IPS-18a (cell line): ENCODE results near the gene LIPI.

ENCODE experiments used
- H3K27ac ChIP-seq: one replicate; pipeline ENCODE4 v1.5.1; 2013; ENCODE audit warnings: low read length
- H3K27me3 ChIP-seq: one replicate; pipeline ENCODE4 v1.6.1; 2013; ENCODE audit warnings: mild to moderate bottlenecking, low read length; ENCODE audit not compliant: control insufficient read depth, insufficient read depth
- H3K36me3 ChIP-seq: one replicate; pipeline ENCODE4 v1.6.1; 2013; ENCODE audit warnings: low read depth, low read length; ENCODE audit not compliant: control insufficient read depth
- H3K4me1 ChIP-seq: one replicate; pipeline ENCODE4 v1.6.1; 2013; ENCODE audit warnings: low read depth, low read length; ENCODE audit not compliant: control insufficient read depth
- H3K4me3 ChIP-seq: one replicate; pipeline ENCODE4 v1.5.1; 2013; ENCODE audit warnings: low read length
- H3K9ac ChIP-seq: one replicate; pipeline ENCODE4 v1.6.1; 2013; ENCODE audit warnings: mild to moderate bottlenecking, low read length, moderate library complexity
- H3K9me3 ChIP-seq: one replicate; pipeline ENCODE4 v1.6.1; 2013; ENCODE audit warnings: low read depth, low read length; ENCODE audit not compliant: control insufficient read depth

The LIPI gene

DNA sequence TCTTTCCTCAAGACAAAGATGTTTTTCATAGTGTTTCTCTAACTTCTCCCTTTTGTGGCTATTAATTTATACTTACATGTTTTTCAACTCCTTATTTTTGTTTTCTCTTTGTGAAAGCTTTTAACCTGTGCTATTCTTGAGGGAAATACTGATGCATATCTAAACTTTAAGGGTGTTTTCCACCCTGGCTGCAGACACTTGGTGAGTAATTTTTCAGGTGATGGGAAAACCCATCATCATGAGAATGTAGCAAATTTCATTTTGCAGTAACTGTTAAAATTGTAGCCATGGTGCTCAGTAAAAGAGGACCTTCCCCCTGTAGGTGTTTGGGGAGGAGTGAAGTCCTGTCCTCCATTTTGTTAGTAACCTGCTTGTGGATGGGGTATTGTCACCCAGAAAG is 124.2 kb downstream of the LIPI start:
- no peaks in the 10 kb centered on the region for H3K9me3 ChIP-seq
- H3K27ac ChIP-seq: no peak overlapping the region
- H3K9ac ChIP-seq: no peak overlapping the region
- H3K36me3 ChIP-seq: peaks cover under 1% of the 10 kb centered on the region
- no peaks in the 10 kb centered on the region for H3K27me3 ChIP-seq
- no peak overlapping the region for H3K4me3 ChIP-seq
- no peaks in the 10 kb centered on the region for H3K4me1 ChIP-seq

DNA sequence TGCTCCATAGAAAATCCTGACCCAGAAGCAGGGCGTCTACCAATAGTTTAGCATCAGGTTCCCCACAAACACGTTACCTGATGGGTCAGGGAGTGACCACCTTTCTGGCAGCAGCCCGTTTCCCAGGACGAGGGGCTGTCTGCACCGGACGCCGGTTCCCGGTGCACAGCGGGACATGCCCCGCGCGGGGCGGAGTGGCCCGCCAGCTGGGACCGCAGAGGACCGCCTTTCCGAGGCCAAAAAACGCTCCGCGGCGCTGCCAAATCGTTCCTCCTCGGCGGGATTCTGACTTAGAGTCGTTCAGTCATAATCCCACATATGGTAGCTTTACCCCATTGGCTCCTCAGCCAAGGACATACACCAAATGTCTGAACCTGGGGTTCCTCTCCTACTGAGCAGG is 126.1 kb downstream of the LIPI start:
- H3K27ac ChIP-seq: no peak overlapping the region
- H3K4me1 ChIP-seq: no peaks in the 10 kb centered on the region
- H3K9me3 ChIP-seq: no peaks in the 10 kb centered on the region
- H3K4me3 ChIP-seq: no peak overlapping the region
- H3K9ac ChIP-seq: no peak overlapping the region
- no peaks in the 10 kb centered on the region for H3K36me3 ChIP-seq
- H3K27me3 ChIP-seq: no peaks in the 10 kb centered on the region

DNA sequence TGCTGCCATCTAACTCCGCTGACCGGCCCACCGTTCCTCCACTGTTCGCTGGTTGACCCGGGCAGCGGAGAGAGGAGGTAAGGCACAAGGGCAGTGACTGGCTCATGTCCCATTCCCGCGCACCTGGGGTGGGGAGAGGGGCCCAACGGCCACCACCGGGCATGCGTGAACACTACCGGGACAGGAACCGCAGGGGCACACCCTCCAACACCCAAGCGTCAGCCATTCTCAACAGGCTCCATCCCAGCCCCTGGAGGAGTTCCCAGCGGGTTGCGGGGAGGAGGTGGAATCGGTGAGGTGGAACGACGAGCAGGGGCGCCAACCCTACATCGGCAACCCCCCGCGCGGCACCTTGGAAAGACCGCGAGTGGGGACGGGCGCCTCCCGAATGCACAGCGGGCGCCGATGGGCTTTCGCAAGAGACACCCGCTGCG is 126.7 kb downstream of the LIPI start:
- Histone ChIP-seq H3K9me3 (no peaks in the 10 kb centered on the region), H3K27ac (no peak overlapping the region), H3K4me1 (no peaks in the 10 kb centered on the region), H3K27me3 (no peaks in the 10 kb centered on the region), H3K36me3 (no peaks in the 10 kb centered on the region), H3K9ac (no peak overlapping the region), H3K4me3 (no peak overlapping the region)

DNA sequence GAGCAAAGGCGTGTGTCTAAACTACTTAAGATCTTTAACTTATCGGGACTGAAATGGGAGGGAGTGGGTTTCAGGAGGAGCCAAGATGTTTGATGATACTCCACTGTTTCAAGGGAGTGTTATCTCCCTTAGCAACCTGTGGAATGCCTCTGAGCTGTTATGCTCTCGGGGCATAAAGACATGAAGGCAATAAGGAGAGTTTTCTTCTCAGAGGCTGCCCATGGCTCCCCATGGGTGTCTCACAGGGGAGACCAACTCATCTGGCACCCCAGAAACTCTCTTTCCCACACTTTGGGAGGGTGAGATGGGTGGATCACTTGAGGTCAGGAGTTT is 130.0 kb downstream of the LIPI start:
- Histone ChIP-seq H3K27ac (no peak overlapping the region), H3K36me3 (no peaks in the 10 kb centered on the region), H3K9me3 (no peaks in the 10 kb centered on the region)

DNA sequence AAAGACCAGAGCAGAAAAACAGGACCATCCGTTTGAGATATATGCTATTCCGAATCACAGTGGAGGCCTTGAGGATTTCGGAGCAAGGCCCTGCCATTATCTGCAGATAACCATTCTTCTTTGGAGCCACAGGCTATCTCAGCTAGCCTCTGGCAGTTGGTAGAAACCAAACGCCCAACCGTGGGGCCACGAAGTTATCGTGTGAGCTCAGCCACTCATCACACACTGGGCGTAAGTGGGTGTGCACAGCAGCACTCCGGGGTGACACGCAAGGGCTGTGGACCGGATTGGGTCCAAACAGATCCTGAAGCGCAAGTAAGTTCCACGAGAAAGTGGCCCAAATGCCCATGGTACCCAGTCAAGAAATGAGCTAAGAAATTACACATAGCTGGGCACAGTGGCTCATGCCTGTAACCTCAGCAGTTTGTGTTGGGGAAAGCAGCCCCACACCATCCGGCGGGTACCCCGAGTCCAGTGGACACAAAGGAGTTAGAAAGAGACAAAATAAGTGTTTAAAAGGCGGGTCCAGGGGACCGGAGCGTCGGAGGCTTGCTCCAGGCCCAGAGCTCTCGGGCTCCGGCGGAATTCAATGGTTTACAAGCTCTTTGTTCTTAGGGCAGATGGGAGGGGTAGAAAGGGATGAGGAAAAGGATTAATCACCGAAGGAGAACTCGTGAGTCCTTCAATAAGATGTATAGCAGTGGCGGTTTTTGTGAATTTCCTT is 130.6 kb downstream of the LIPI start:
- Histone ChIP-seq H3K4me1 (no peaks in the 10 kb centered on the region), H3K9ac (no peak overlapping the region), H3K27me3 (no peaks in the 10 kb centered on the region), H3K36me3 (no peaks in the 10 kb centered on the region), H3K27ac (no peak overlapping the region), H3K4me3 (no peak overlapping the region), H3K9me3 (no peaks in the 10 kb centered on the region)

More for the DNA sequence above, 130.0 kb downstream of the LIPI start:
- no peak overlapping the region for H3K9ac ChIP-seq
- H3K4me3 ChIP-seq: no peak overlapping the region
- H3K27me3 ChIP-seq: no peaks in the 10 kb centered on the region
- no peaks in the 10 kb centered on the region for H3K4me1 ChIP-seq

DNA sequence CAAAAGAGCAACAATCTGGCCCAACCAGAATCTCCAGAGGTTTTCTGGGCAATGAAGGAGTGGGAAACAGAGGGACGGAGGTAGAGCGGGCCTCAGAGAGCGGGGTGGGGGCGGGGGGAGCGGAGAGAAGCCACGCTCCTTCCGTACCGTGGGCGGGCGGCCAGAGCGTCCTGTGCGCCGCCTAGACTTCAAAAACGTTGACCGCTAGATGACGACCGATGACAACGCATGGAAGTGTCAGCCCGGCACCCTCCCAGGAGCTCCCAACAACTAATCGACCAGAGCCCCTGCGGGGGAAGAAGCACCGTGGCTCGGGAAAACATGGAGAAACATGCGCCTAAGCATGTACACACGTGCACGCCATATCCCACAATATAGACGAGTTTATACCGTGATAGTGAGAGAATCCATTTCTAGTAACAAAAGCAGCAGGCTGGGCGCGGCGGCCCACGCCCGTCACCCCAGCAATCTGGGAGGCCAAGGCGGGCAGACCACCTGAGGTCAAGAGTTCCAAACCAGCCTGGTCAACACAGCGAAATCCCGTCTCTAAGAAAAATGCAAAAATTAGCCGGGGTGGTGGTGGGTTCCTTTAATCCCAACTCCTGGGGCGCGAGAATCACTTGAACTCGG is 131.9 kb downstream of the LIPI start:
- H3K9ac ChIP-seq: no peak overlapping the region
- no peaks in the 10 kb centered on the region for H3K27me3 ChIP-seq
- H3K4me1 ChIP-seq: no peaks in the 10 kb centered on the region
- no peak overlapping the region for H3K27ac ChIP-seq
- H3K4me3 ChIP-seq: no peak overlapping the region
- H3K36me3 ChIP-seq: no peaks in the 10 kb centered on the region
- H3K9me3 ChIP-seq: no peaks in the 10 kb centered on the region

DNA sequence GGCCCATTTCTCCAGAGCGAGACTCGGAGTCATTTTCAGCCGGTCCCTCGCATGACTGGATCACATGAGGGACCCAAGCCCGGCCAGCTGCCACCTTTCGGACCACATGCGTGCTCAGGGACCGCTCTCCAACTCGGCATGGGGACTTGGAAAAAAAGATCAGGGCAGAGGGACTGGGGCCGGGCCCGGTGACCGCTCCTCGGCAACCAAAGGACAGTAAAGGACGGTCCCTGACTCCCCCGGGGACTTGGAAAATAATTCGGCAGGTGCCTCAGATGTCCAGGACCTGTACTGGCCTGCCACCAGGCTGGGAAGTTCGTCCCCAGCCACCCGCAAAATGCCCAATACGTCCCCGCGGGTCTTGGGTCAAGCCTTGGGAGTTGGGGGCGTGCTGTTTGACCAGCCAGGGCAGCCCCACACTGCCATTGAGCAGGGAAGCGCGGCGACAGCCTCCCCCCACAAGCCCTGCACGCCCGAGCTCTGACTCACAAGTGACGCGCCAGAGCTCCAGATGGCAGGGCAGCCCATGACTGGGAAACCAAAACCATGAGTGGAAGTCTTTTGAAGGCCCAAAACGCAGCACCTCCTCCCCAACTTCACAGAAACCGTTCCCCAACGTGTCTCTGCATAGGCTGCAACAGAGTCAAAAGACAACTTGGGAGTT is 134.5 kb downstream of the LIPI start:
- H3K9me3 ChIP-seq: no peaks in the 10 kb centered on the region
- H3K9ac ChIP-seq: no peak overlapping the region
- H3K4me3 ChIP-seq: no peak overlapping the region
- H3K4me1 ChIP-seq: no peaks in the 10 kb centered on the region
- no peaks in the 10 kb centered on the region for H3K36me3 ChIP-seq
- no peaks in the 10 kb centered on the region for H3K27me3 ChIP-seq
- no peak overlapping the region for H3K27ac ChIP-seq

DNA sequence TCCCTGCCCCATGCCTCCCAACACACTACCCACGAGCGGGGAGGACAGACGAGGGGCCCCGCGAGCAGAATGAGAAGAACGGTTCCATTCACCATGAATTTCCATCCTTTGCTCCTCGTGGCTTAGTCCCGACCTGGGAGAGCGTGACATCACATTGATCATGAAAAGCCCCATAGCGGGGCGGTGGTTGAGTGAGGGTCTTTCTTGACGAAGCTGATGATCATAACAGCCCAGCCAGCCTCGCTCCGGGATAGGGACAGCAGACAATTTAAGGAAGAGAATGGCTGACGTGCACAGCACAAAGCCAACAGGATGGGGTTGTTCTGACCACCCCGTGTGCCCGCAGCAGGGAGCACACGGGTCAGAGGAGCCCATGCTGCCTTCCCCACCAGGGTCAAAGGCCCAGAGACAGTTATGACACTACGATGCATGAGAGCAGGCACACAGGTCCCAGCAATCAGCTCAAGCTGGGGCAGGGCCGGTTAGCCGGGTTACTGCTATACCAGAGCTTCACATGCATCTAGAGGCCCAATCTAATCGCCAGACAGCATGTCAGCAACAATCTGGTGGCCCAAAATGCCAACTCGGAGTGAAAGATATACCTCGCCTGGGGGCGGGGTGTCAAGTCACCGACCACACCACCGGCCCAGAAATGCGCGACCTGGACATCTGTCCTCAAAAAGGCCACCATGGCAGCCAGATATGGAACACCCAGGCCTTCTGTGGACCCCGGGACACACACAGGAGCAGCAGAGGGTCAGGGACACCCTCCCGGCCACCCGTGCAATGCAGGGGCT is 135.2 kb downstream of the LIPI start:
- Histone ChIP-seq H3K4me3 (no peak overlapping the region), H3K9me3 (no peaks in the 10 kb centered on the region), H3K36me3 (no peaks in the 10 kb centered on the region), H3K4me1 (no peaks in the 10 kb centered on the region), H3K27me3 (no peaks in the 10 kb centered on the region), H3K27ac (no peak overlapping the region), H3K9ac (no peak overlapping the region)

DNA sequence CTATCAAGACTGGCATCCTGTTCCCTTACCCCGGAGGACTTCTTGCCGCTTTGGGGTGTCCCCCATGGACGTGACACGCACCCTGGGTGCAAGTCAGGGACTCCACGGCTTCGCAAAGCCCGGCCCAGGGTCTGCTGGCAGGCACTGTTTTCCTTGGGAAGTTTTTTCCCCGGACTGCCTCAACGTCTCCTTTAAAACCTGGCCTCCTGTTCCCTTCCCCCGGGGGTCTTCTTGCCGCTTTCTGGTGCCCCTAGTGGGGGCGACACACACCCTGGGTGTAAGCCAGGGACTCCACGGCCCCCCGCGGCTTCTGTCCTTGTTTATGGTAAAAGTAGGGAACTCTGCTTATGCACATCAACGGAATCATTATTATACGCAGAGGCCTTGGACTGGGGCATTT is 136.6 kb downstream of the LIPI start:
- Histone ChIP-seq H3K27me3 (no peaks in the 10 kb centered on the region), H3K4me3 (no peak overlapping the region), H3K36me3 (no peaks in the 10 kb centered on the region), H3K27ac (no peak overlapping the region), H3K9me3 (no peaks in the 10 kb centered on the region), H3K4me1 (no peaks in the 10 kb centered on the region), H3K9ac (no peak overlapping the region)

DNA sequence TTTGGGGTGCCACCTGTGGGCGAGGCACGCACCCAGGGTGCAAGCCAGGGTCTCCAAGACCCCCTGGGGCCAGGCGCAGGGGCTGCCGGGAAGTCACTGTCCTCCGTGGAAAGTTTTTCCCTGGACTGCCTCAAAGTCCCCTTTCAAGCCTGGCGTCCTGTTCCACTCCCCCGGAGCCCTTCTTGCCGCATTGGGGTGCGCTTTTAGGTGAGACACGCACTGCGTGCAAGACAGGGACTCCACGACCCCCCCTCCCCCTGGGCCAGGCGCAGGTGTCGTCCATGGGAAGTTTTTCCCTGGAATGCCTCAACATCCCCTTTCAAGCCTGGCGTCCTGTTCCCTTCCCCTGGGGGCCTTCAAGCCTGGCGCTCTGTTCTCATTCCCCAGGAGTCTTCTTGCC is 137.1 kb downstream of the LIPI start:
- H3K27me3 ChIP-seq: no peaks in the 10 kb centered on the region
- no peak overlapping the region for H3K4me3 ChIP-seq
- no peaks in the 10 kb centered on the region for H3K9me3 ChIP-seq
- H3K9ac ChIP-seq: no peak overlapping the region
- no peak overlapping the region for H3K27ac ChIP-seq
- no peaks in the 10 kb centered on the region for H3K36me3 ChIP-seq
- H3K4me1 ChIP-seq: no peaks in the 10 kb centered on the region

DNA sequence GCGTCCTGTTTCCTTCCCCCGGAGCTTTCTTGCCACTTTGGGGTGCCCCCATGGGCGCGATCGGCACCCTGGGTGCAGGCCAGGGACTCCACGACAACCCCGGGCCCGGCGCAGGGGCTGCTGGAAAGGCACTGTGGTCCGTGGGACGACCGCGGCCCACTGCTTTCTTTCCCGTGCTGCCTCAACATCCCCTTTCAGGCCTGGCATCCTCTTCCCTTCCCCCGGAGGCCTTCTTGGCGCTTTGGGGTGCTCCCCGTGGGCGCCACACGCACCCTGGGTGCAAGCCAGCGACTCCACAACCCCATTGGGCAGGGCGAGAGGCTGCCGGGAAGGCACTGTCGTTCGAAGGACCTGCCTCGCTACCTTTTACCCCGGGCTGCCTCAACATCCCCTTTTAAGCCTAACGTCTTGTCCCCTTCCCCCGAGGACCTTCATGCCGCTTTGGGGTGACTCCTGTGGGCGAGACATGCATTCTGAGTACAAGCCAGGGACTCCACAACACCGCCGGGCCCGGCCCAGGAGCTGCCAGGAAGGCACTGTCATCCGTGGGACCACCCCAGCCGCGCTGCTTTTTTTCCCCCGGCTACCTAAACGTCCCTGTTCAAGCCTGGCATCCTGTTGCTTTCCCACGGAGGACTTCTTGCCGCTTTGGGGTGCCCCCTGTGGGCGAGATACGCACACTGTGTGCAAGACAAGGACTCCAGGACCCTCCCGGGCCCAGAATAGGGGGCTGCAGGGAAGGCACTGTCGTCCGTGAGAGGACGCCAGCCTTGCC is 137.8 kb downstream of the LIPI start:
- Histone ChIP-seq H3K9ac (no peak overlapping the region), H3K4me1 (no peaks in the 10 kb centered on the region), H3K27me3 (no peaks in the 10 kb centered on the region), H3K27ac (no peak overlapping the region), H3K4me3 (no peak overlapping the region), H3K9me3 (no peaks in the 10 kb centered on the region), H3K36me3 (no peaks in the 10 kb centered on the region)
